Endothelial cell of umbilical vein (primary cell): ENCODE results near the gene DLL1.

ENCODE experiments used
- EZH2 ChIP-seq: IDR thresholded peaks from 2 replicates; pipeline ENCODE4 v1.6.1; 2012; ENCODE audit warnings: borderline replicate concordance, low read depth, mild to moderate bottlenecking, moderate library complexity, low read length, inconsistent platforms; ENCODE audit not compliant: severe bottlenecking
- FOS ChIP-seq: IDR thresholded peaks from 2 replicates; pipeline ENCODE4 v1.6.1; 2011; ENCODE audit warnings: mild to moderate bottlenecking, low read length, moderate library complexity, borderline replicate concordance; ENCODE audit not compliant: insufficient read depth
- GATA2 ChIP-seq: IDR thresholded peaks from 2 replicates; pipeline ENCODE4 v1.7.0; 2011; ENCODE audit warnings: low read depth, mild to moderate bottlenecking, moderate library complexity, mixed read lengths, low read length; ENCODE audit not compliant: insufficient read length, insufficient read depth
- JUN ChIP-seq: IDR thresholded peaks from 2 replicates; pipeline ENCODE4 v1.6.1; 2011; ENCODE audit warnings: borderline replicate concordance, low read depth; ENCODE audit not compliant: insufficient read length, insufficient read depth
- MYC ChIP-seq: IDR thresholded peaks from one replicate; pipeline ENCODE4 v1.6.1; 2011; ENCODE audit warnings: mild to moderate bottlenecking, low read depth, low read length
- POLR2A ChIP-seq: IDR thresholded peaks from 2 replicates; pipeline ENCODE4 v1.6.1; 2012; ENCODE audit warnings: low read depth, mild to moderate bottlenecking, control low read depth, low read length
- POLR2AphosphoS5 ChIP-seq: IDR thresholded peaks from 2 replicates; pipeline ENCODE4 v1.6.1; 2012; ENCODE audit warnings: low read depth, mild to moderate bottlenecking, control low read depth, low read length, moderate library complexity; ENCODE audit not compliant: insufficient read depth
- TF ChIP-seq, protein P1 (sequence below), 2 donors: IDR thresholded peaks; 1 replicate in 1 of 2; 2 replicates in 1 of 2; pipeline ENCODE4 v1.5.1; 2011; ENCODE audit warnings: low read length in 2 of 2, mild to moderate bottlenecking in 2 of 2, moderate library complexity in 2 of 2, control low read depth in 1 of 2, inconsistent platforms in 1 of 2, low read depth in 1 of 2; ENCODE audit not compliant: insufficient read depth in 1 of 2; ENCODE audit errors: extremely low read depth in 1 of 2
- TF ChIP-seq, protein P2 (sequence below): IDR thresholded peaks from 2 replicates; pipeline ENCODE4 v1.6.1; 2011; ENCODE audit not compliant: insufficient read depth, insufficient read length

DNA sequence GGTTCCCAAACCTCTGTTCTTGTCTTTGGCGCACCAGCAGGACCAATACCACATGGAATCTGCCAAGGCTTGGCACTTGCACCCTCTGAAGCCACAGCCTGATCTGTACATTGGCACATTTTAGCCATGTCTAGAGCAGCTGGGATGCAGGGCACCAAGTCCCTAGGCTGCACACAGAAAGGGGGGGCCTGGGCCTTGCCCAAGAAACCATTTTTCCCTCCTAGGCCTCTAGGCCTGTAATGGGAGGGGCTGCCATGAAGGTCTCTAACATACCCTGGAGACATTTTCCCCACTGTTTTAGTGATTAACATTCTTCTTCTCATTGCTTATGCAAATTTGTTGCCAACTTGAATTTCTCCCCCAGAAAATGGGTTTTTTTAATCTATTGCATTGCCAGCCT, 10.3 kb upstream of the DLL1 start:
- TF ChIP-seq, protein P1, sequence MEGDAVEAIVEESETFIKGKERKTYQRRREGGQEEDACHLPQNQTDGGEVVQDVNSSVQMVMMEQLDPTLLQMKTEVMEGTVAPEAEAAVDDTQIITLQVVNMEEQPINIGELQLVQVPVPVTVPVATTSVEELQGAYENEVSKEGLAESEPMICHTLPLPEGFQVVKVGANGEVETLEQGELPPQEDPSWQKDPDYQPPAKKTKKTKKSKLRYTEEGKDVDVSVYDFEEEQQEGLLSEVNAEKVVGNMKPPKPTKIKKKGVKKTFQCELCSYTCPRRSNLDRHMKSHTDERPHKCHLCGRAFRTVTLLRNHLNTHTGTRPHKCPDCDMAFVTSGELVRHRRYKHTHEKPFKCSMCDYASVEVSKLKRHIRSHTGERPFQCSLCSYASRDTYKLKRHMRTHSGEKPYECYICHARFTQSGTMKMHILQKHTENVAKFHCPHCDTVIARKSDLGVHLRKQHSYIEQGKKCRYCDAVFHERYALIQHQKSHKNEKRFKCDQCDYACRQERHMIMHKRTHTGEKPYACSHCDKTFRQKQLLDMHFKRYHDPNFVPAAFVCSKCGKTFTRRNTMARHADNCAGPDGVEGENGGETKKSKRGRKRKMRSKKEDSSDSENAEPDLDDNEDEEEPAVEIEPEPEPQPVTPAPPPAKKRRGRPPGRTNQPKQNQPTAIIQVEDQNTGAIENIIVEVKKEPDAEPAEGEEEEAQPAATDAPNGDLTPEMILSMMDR (IDR thresholded peaks at IDR 0.05; ENCODE audit: extremely low read depth in 1 of 2, insufficient read depth in 1 of 2, low read depth in 1 of 2, low read length in 2 of 2) = no peak
- TF ChIP-seq POLR2A (no peak), EZH2 (no peak), FOS (no peak), POLR2AphosphoS5 (no peak), MYC (no peak), JUN (no peak), GATA2 (no peak)
- TF ChIP-seq, protein P2, sequence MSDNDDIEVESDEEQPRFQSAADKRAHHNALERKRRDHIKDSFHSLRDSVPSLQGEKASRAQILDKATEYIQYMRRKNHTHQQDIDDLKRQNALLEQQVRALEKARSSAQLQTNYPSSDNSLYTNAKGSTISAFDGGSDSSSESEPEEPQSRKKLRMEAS = no peak
